K562 (cell line): ENCODE data around the gene TMC4.

ENCODE experiments used
- CEBPG ChIP-seq, 3 experiments: fragments of 200-800 bp in 1 of 3; sonication (Bioruptor generic) in 1 of 3; sonication (generic) in 1 of 3; formaldehyde crosslinking in 1 of 3; IDR thresholded peaks in 2 of 3; conservative IDR thresholded peaks in 1 of 3; 2 replicates each; pipeline versions ENCODE4 v1.6.1 to v1.8.0; 2016 to 2022; ENCODE audit warnings: missing compliant biosample characterization in 2 of 3, missing genetic modification characterization in 2 of 3, mild to moderate bottlenecking in 1 of 3, missing genetic modification reagents in 1 of 3
- CHD2 ChIP-seq: IDR thresholded peaks from 2 replicates; pipeline ENCODE4 v1.6.1; 2011; ENCODE audit warnings: low read depth, low read length
- ESRRA ChIP-seq: fragments of 450-650 bp; IDR thresholded peaks from 2 replicates; pipeline ENCODE4 v1.6.1; 2014; ENCODE audit warnings: low read depth, mild to moderate bottlenecking, moderate library complexity, borderline replicate concordance
- MAZ ChIP-seq, 2 experiments: fragments of 450-650 bp in 1 of 2; sonication (generic) in 1 of 2; formaldehyde crosslinking; IDR thresholded peaks in 1 of 2; conservative IDR thresholded peaks in 1 of 2; 2 replicates each; pipeline versions ENCODE4 v1.4.0 to v1.5.0; 2020; ENCODE audit warnings: mild to moderate bottlenecking in 1 of 2, missing genetic modification reagents in 1 of 2
- ZNF217 ChIP-seq: sonication (generic); formaldehyde crosslinking; IDR thresholded peaks from 2 replicates; pipeline ENCODE4 v1.8.0; 2022; ENCODE audit warnings: mild to moderate bottlenecking, missing genetic modification reagents
- TF ChIP-seq, protein P1 (sequence below): IDR thresholded peaks from 2 replicates; pipeline ENCODE4 v1.6.1; 2016; ENCODE audit warnings: missing genetic modification characterization, missing compliant biosample characterization

GRCh38 chr19:54208784-54209057 is 35.8 kb upstream of the TMC4 start:
- no peak for TF ChIP-seq MAZ (CRISPR knock-in tag; conservative IDR thresholded peaks at IDR 0.05 in 1 of 2, IDR thresholded peaks at IDR 0.05 in 1 of 2)
- TF ChIP-seq, protein P1, sequence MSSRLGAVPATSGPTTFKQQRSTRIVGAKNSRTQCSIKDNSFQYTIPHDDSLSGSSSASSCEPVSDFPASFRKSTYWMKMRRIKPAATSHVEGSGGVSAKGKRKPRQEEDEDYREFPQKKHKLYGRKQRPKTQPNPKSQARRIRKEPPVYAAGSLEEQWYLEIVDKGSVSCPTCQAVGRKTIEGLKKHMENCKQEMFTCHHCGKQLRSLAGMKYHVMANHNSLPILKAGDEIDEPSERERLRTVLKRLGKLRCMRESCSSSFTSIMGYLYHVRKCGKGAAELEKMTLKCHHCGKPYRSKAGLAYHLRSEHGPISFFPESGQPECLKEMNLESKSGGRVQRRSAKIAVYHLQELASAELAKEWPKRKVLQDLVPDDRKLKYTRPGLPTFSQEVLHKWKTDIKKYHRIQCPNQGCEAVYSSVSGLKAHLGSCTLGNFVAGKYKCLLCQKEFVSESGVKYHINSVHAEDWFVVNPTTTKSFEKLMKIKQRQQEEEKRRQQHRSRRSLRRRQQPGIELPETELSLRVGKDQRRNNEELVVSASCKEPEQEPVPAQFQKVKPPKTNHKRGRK = no peak
- TF ChIP-seq ZNF217 (CRISPR knock-in tag) = no peak
- TF ChIP-seq CHD2 = no peak
- TF ChIP-seq ESRRA = no peak
- no peak for TF ChIP-seq CEBPG (CRISPR knock-in tag; IDR thresholded peaks at IDR 0.05)
- no peak for TF ChIP-seq CEBPG (tag; conservative IDR thresholded peaks at IDR 0.05 in 1 of 2, IDR thresholded peaks at IDR 0.05 in 1 of 2)
